Kasumi-1 (cell line): ENCODE measurements around the gene SIPA1L3.
"Not testable (repeated sequence)": the region's sequence is repeated elsewhere in the genome, so short reads cannot be mapped to it uniquely, and the experiment has no call there.

Experiments used
- DNase-seq, 2 experiments: peaks; one replicate each; lab custom pipeline; 2025; lab: John Stamatoyannopoulos, UW

Gene SIPA1L3

DNA sequence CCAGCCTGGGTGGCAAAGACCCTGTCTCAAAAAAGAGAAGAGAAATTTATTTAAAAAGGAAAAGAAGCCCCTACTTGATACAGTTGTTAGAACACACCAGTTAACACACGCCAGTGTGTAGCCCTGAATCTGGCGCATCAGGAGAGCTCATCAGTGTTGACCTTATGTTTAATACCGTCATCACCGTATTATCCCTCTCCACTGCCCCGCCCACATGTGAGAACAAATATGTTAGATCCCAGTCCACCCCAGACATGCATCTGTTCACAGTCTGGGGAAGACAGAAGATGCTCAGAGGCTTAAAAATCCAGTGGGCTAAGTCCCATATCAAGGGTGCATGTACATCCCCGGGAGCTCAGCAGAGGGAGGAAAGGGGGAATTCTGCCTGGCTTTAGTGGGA lies 161.8 kb downstream of the SIPA1L3 start:
- DNase-seq: no peak

DNA sequence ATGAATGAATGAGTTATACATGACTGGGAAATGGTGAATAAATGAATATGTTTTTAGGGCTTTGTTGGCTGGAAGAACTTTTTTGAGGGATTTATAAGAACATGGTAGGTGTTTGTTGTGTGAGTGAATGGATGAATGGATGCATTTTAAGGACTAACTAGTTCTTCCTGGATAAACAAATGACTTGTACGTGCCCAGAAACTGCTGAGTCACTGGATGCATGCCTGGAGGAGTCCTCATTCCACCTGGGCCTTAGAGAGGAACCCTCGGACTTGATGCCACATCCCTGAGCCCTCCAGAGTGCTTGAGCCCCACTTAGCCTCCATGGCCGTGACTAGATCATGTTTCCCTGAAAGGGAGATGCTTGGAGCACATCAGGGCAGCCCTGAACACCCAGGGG lies 163.6 kb downstream of the SIPA1L3 start:
- no peak for DNase-seq

GRCh38 chr19:38071054-38071453 lies 164.0 kb downstream of the SIPA1L3 start:
- DNase-seq: not testable (repeated sequence)

- no peak for DNase-seq
Observed at GRCh38 chr19:38071647-38072046, 164.6 kb downstream of the SIPA1L3 start.

- no peak for DNase-seq
Observed at GRCh38 chr19:38072776-38073750, 166.1 kb downstream of the SIPA1L3 start.

DNA sequence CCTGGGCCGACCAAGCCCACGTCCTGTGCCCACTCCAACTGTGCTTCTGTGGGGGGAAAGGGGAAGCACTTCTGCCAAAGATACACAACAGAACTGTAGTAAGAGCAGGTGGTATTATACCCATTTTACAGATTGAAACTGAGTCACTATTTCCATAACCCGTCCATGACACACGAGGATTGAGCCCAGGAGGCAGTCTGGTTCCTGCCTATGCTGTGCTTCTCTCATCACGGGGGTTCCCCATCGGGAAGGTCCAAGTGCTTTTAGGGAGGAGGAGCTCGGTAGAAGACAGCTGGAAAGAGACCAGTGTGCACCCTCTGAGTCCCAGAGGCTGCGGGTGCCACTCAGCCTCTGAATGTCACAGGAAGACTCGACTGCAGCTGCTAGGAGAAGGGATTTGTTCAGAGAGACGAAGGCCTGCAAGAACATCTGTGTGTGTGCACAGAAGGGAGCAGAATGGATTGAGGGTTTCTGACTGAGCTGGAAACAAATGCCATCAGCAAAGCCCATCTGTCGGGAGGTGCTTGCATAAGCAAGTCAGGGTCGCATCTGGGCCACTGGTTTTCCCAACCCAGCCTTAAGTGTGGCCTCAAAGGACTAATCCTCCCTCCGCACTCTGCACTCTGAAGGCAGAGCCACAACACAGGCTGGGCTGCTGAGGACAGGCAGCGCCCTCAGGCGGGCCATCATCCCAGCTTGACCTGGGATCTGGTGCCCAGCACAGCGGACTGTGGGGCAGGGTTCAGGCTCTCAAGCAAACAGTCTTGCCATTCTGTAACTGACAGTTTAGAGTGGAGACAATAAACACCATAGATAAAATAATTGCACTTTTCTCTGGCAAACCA lies 167.1 kb downstream of the SIPA1L3 start:
- no peak for DNase-seq

GRCh38 chr19:38076337-38076736 lies 169.3 kb downstream of the SIPA1L3 start:
- DNase-seq: no peak

DNA sequence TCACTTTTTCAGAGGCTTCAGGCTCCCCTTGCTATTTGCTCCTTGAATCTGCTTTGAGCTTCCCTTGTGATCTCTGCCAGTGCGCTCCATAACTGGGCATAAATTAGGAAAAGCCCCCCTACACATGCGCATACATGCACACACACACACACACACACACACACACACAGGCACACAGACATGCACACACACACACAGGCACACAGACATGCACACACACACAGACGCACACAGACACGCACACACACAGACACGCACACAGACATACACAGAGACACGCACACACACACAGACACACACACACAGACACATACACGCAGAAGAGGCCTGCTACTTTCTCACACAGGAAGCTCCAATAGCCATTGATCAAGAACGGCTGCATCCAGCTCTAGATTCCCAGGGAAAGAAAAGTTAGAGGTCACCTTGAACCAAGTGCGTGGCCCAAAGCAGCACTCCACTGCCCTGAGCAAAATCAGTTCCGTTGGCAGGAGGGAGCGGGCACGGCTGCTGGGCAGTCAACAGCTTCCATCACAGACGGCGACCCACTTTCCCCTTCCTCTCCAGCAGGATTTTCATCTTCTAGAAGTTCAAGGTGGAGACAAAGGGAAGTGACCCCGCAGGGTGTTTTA lies 171.4 kb downstream of the SIPA1L3 start:
- DNase-seq: no peak

DNA sequence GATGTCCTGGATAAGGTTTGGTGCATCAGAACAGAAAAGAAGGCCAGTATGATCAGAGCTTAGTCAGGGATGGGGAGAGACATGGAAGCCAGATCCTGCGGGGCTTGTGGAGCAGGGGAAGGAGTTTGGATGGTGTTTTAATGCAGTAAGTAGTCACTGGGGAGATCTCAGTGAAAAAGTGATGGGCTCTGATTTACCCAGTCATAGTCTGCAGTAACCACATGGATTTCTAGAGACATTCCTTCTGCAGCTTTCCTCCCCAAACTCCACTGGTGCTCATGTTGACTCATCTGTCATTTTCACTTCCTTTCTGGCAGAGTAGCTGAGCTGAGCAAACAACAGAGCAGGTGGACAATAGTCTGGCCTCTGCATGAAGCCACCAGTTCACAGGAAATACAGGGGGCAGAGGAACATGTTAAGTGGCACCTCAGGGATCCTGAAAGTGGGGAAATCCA lies 172.9 kb downstream of the SIPA1L3 start:
- DNase-seq: no peak

DNA sequence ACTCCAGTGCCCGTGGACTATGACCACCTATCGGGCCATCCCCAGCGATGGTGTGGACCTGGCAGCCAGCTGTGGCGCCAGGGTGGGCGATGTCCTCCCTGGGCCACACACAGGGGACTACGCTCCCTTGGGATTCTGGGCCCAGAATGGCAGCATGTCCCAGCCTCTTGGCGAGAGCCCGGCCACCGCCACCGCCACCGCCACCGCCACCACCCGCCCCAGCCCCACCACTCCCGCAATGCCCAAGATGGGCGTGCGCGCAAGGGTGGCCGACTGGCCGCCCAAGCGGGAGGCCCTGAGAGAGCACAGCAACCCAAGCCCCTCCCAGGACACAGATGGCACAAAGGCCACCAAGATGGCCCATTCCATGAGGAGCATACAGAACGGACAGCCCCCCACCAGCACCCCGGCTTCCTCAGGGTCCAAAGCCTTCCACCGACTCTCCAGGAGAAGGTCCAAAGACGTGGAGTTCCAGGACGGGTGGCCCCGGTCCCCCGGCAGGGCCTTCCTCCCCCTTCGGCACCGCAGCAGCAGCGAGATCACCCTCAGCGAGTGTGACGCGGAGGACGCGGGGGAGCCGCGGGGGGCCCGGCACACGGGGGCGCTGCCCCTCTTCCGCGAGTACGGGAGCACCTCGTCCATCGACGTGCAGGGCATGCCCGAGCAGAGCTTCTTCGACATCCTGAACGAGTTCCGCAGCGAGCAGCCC lies 174.7 kb downstream of the SIPA1L3 start:
- DNase-seq: no peak

DNA sequence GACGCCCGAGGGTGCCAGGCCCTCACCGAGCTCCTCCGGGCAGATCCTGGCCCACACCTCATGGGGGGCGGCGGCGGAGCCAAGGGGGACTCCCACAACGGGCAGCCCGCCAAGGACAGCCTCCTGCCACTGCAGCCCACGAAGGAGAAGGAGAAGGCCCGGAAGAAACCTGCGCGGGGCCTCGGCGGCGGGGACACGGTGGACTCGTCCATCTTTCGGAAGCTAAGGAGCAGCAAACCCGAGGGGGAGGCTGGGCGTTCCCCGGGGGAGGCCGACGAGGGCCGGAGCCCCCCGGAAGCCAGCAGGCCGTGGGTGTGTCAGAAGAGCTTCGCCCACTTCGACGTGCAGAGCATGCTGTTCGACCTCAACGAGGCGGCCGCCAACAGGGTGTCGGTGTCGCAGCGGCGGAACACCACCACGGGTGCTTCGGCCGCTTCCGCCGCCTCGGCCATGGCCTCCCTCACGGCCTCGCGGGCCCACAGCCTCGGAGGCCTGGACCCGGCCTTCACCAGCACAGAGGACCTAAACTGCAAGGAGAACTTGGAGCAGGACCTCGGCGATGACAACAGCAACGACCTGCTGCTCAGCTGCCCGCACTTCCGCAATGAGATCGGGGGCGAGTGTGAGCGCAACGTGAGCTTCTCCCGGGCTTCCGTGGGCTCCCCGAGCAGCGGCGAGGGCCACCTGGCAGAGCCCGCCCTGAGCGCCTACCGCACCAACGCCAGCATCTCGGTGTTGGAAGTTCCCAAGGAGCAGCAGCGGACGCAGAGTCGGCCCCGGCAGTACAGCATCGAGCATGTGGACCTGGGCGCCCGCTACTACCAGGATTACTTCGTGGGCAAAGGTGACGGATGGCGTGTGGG lies 175.5 kb downstream of the SIPA1L3 start:
- no peak for DNase-seq

- DNase-seq: no peak
Observed at GRCh38 chr19:38084196-38084595, 177.2 kb downstream of the SIPA1L3 start.

GRCh38 chr19:38089440-38089839 lies 182.4 kb downstream of the SIPA1L3 start:
- DNase-seq: no peak

DNA sequence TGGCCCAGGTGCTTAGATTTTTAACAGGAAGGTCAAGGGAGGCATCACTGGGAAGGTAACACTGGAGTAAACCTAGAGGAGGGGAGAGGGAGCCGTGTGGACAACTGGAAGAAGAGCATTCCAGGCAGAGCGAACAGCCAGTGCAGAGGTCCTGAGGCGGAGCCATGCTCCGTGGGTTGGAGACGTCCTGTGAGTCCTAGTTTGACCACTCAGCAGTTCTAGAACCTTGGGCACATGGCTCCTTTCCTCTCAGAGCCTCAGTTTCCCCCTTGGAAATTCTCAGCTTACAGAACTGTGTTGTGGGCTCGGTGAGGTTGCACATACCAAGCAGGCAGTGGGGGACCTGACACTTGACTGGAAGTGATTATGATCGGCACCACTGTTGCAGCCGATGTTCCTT lies 186.1 kb downstream of the SIPA1L3 start:
- no peak for DNase-seq

- no peak for DNase-seq
Observed at GRCh38 chr19:38093587-38093986, 186.6 kb downstream of the SIPA1L3 start.

DNA sequence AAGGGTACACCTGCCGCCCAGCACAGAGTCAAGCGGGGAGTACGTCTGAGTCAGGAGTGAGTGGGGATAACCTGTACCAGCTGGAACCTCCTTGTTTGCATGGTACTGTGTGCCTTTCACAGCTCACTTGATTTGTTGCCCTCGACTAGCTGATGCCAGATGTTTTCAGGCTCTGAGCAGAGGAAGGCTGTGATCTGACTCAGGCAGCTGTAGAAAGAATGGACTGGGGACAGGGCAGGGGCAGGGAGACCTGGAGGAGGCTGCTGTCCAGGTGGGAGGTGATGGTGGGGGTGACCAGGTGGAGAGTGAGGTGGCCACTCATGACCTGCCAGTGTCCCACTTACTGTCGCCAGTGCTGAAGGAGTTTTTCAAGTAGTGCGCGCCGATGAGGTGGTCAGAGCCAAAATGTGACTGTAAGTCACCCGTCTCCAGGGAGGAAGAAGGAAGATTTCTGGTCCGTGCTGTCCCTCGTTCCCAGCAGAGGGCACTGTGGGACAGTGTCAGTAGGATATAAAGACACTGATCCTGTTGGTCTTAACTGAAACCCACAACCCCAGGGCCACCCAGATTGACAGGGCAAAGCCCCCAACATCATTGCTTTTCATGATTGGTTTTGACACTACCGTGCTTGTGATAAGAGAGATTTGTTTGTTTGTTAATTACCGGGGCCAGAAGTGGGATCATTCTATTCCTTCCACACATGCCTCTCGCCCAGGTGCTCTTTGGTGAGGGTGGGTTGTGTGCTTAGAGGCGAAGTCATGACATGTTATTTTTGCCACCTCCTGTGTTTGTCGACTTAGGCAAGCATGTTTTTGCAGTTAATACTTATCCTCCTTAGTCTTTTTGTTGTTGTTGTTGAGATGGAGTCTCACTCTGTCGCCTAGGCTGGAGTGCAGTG lies 188.7 kb downstream of the SIPA1L3 start:
- DNase-seq: peak; percentile 67 to 74

DNA sequence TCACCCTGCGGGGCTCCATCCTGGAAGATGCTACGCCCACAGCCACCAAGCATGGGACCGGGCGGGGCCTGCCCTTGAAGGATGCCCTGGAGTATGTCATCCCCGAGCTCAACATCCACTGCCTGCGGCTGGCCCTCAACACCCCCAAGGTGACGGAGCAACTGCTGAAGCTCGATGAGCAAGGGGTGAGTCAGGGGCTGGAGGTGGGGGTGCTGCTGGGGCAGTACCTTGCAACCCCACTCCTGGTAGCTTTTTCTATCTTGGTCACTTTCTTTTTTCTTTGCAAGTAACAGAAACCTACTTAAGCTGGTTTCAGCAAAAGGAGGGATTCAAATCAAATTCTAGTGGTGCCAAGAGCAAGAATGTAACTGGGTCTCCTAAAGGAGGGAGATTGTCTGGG lies 193.0 kb downstream of the SIPA1L3 start:
- DNase-seq: no peak

GRCh38 chr19:38100589-38100988 lies 193.6 kb downstream of the SIPA1L3 start:
- DNase-seq: no peak

DNA sequence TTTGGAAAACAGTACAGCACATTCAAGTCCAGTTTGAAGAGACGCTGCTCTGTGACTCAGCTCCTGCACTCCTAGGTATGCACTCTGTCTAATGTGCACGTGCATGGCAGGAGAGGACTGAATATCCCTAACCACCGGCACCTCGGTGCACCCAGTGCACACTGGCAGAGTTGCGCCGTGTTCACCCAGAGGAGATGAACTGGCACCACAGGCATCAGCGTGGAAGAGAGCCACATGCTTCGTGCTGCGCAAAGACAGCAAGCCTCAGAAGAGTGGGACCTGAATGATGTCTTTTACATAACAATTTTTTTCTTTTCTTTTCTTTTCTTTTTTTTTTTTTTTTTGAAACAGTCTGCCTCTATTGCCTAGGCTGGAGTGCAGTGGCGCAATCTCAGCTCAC lies 194.7 kb downstream of the SIPA1L3 start:
- no peak for DNase-seq

DNA sequence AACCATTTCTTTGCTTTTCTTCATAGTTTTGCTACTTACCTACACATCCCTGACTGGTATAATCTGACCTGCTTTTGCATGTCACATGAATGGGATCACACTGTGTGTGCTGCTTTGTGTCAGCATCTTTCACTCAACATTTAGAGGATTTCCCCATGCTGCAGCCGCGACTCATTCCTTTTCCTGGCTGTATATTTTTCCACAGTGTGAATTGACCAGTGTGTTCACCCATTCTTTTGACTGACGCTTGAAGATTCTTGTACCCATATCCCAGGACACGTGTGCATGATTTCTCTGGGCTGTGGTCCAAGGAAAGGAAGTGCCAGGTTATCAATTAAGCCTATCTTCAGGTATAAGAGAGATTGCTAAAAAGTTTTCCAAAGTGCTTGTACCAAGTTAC lies 198.6 kb downstream of the SIPA1L3 start:
- no peak for DNase-seq
